Mesenchymal stem cell (in vitro differentiated cells and primary cell): ENCODE data around the gene MAPK1.
"Not testable (repeated sequence)": the region's sequence is repeated elsewhere in the genome, so short reads cannot be mapped to it uniquely, and the experiment has no call there.

Experiments used
- DNase-seq: peaks from one replicate; pipeline ENCODE4 v3.0.0-alpha.2; 2013
- H2AFZ ChIP-seq: one replicate; pipeline ENCODE4 v1.6.1; 2013; ENCODE audit warnings: low read depth, mild to moderate bottlenecking, control low read depth, inconsistent platforms, low read length, moderate library complexity
- H2AK5ac ChIP-seq: 2 replicates; pipeline ENCODE4 v1.6.1; 2013; ENCODE audit warnings: low read length, moderate library complexity, mild to moderate bottlenecking, inconsistent platforms; ENCODE audit not compliant: severe bottlenecking
- H2BK120ac ChIP-seq: one replicate; pipeline ENCODE4 v1.6.1; 2013; ENCODE audit warnings: low read depth, mild to moderate bottlenecking, inconsistent platforms, low read length, moderate library complexity
- H2BK12ac ChIP-seq, 2 experiments: one replicate each; pipeline ENCODE4 v1.6.1; 2013; ENCODE audit warnings: inconsistent platforms in 2 of 2, low read length in 2 of 2, mild to moderate bottlenecking in 2 of 2, moderate library complexity in 2 of 2, control low read depth in 1 of 2
- H2BK15ac ChIP-seq: one replicate; pipeline ENCODE4 v1.6.1; 2013; ENCODE audit warnings: mild to moderate bottlenecking, low read depth, inconsistent platforms; ENCODE audit not compliant: poor library complexity, severe bottlenecking
- H2BK5ac ChIP-seq: 2 replicates; pipeline ENCODE4 v1.6.1; 2013; ENCODE audit warnings: low read depth, mild to moderate bottlenecking, low read length, control low read depth, inconsistent platforms; ENCODE audit not compliant: poor library complexity, severe bottlenecking
- H3K14ac ChIP-seq, 2 experiments: one replicate each; pipeline ENCODE4 v1.6.1; 2013; ENCODE audit warnings: inconsistent platforms in 2 of 2, low read length in 2 of 2, control low read depth in 1 of 2, mild to moderate bottlenecking in 1 of 2, moderate library complexity in 1 of 2
- H3K18ac ChIP-seq, 2 experiments: one replicate each; pipeline ENCODE4 v1.6.1; 2013; ENCODE audit warnings: inconsistent platforms in 2 of 2, low read length in 2 of 2, control low read depth in 1 of 2, low read depth in 1 of 2, mild to moderate bottlenecking in 1 of 2
- H3K23ac ChIP-seq, 2 experiments: one replicate each; pipeline ENCODE4 v1.6.1; 2013; ENCODE audit warnings: inconsistent platforms in 2 of 2, low read length in 2 of 2, mild to moderate bottlenecking in 2 of 2, moderate library complexity in 2 of 2, control low read depth in 1 of 2
- H3K27ac ChIP-seq: 2 replicates; pipeline ENCODE4 v1.5.1; 2013; ENCODE audit warnings: mild to moderate bottlenecking, moderate library complexity, low read length, control low read depth, inconsistent platforms; ENCODE audit not compliant: poor library complexity, severe bottlenecking
- H3K27me3 ChIP-seq, 2 experiments: 2 replicates each; pipeline versions ENCODE4 v1.6.1 to v1.7.0; 2013; ENCODE audit warnings: low read length in 2 of 2, mild to moderate bottlenecking in 2 of 2, moderate library complexity in 2 of 2, control low read depth in 1 of 2, inconsistent platforms in 1 of 2; ENCODE audit not compliant: control insufficient read depth in 1 of 2, insufficient read depth in 1 of 2
- H3K36me3 ChIP-seq, 2 experiments: 2 replicates each; pipeline versions ENCODE4 v1.6.1 to v1.7.0; 2013; ENCODE audit warnings: low read length in 2 of 2, control low read depth in 1 of 2, inconsistent platforms in 1 of 2, low read depth in 1 of 2, mild to moderate bottlenecking in 1 of 2; ENCODE audit not compliant: insufficient read depth in 2 of 2, control insufficient read depth in 1 of 2
- H3K4ac ChIP-seq, 2 experiments: one replicate each; pipeline ENCODE4 v1.6.1; 2013; ENCODE audit warnings: inconsistent platforms in 2 of 2, low read length in 2 of 2, mild to moderate bottlenecking in 2 of 2, moderate library complexity in 2 of 2, control low read depth in 1 of 2, low read depth in 1 of 2
- H3K4me1 ChIP-seq: 2 replicates; pipeline ENCODE4 v1.6.1; 2013; ENCODE audit warnings: low read depth, low read length, control low read depth; ENCODE audit not compliant: control insufficient read depth, insufficient read depth
- H3K4me2 ChIP-seq: 2 replicates; pipeline ENCODE4 v1.6.1; 2013; ENCODE audit warnings: low read length, mild to moderate bottlenecking, inconsistent platforms; ENCODE audit not compliant: poor library complexity, severe bottlenecking
- H3K4me3 ChIP-seq, 2 experiments: 2 replicates each; pipeline versions ENCODE4 v1.5.1 to v1.7.0; 2013; ENCODE audit warnings: low read length in 2 of 2, mild to moderate bottlenecking in 2 of 2, control low read depth in 1 of 2, low read depth in 1 of 2; ENCODE audit not compliant: insufficient read depth in 1 of 2
- H3K79me1 ChIP-seq: replicated peaks from 2 replicates; pipeline ENCODE4 v1.6.1; 2013; ENCODE audit warnings: mild to moderate bottlenecking, control low read depth, low read length, inconsistent platforms; ENCODE audit not compliant: poor library complexity, severe bottlenecking
- H3K9ac ChIP-seq: 2 replicates; pipeline ENCODE4 v1.7.0; 2013; ENCODE audit warnings: mild to moderate bottlenecking, low read length, moderate library complexity
- H3K9me3 ChIP-seq: 2 replicates; pipeline ENCODE4 v1.7.0; 2013; ENCODE audit warnings: mild to moderate bottlenecking, low read length; ENCODE audit not compliant: control insufficient read depth
- H4K8ac ChIP-seq: one replicate; pipeline ENCODE4 v1.6.1; 2013; ENCODE audit warnings: inconsistent platforms, mild to moderate bottlenecking, low read length, moderate library complexity
- H4K91ac ChIP-seq: one replicate; pipeline ENCODE4 v1.6.1; 2013; ENCODE audit warnings: mild to moderate bottlenecking, low read length, inconsistent platforms
- WGBS: methylation state at CpG from one replicate; pipeline ENCODE4 v1.1.7; 2013; ENCODE audit warnings: mixed read lengths; 5-methylcytosine and 5-hydroxymethylcytosine counted together

MAPK1 gene

DNA sequence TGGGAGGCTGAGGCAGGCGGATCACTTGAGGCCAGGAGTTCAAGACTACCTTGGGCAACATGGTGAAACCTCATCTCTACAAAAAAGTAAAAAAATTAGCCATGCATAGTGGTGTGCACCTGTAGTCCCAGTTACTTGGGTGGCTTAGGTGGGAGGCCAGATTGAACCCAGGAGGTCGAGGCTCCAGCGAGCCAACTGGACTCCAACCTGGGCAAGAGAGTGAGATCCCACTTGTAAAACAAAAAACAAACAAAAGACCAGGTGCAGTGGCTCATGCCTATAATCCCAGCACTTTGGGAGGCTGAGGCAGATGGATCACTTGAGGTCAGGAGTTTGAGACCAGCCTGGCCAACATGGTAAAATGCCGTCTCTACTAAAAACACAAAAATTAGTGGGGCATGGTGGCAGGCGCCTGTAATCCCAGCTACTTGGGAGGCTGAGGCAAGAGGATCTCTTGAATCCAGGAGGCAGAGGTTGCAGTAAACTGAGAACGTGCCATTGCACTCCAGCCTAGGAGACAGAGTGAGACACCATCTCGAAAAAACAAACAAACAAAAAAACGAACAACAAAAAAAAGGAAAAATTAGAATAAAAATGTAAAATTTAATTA, 46.7 kb upstream of the MAPK1 start:
- not testable (repeated sequence) for H4K8ac ChIP-seq, H3K9ac ChIP-seq, H2BK15ac ChIP-seq, H3K9me3 ChIP-seq, H2BK5ac ChIP-seq, H3K27me3 ChIP-seq, DNase-seq, H2AK5ac ChIP-seq, H3K23ac ChIP-seq, H2BK12ac ChIP-seq, H2AFZ ChIP-seq, H3K27ac ChIP-seq, H3K4me1 ChIP-seq, H3K4me3 ChIP-seq, H3K4ac ChIP-seq, H2BK120ac ChIP-seq, H3K79me1 ChIP-seq, H3K4me2 ChIP-seq, H3K18ac ChIP-seq, H3K14ac ChIP-seq, H3K36me3 ChIP-seq, H4K91ac ChIP-seq
- WGBS: 100% methylated on average over 5 of the region's 8 CpGs

GRCh38 chr22:21910367-21910766, 42.9 kb upstream of the MAPK1 start:
- not testable (repeated sequence) for H4K8ac ChIP-seq, H3K4me3 ChIP-seq, H3K27ac ChIP-seq, H2BK5ac ChIP-seq, H3K4ac ChIP-seq, H3K14ac ChIP-seq, H3K18ac ChIP-seq, H2AK5ac ChIP-seq, H3K79me1 ChIP-seq, H3K9me3 ChIP-seq, H2AFZ ChIP-seq, H3K27me3 ChIP-seq, H3K4me1 ChIP-seq, H2BK12ac ChIP-seq, H3K36me3 ChIP-seq, H2BK15ac ChIP-seq, H2BK120ac ChIP-seq, H3K23ac ChIP-seq, H4K91ac ChIP-seq, H3K9ac ChIP-seq, DNase-seq, H3K4me2 ChIP-seq
- WGBS: 86% methylated on average over 4 of the region's 4 CpGs

DNA sequence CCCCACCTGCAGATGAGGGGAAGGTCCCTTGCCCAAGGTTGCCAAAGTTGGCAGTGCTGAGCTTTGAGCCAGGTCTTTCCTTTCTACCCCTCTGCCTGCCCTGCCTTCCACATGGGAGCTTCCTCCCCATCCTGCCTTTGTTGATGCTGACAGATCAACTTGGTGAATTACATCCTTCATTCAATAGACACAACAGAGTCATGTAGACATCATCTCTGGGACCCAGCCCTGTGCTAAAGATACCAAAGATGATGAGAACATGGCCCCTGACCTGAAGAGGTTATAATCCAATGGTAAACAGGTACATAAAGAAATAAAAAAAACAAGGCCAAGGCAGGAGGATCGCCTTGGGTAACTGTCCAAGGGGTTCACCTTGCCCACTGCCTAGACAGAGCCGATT, 42.4 kb upstream of the MAPK1 start:
- H3K4ac ChIP-seq: no peak overlapping the region
- no peak overlapping the region for H2BK15ac ChIP-seq
- no peak overlapping the region for H2BK120ac ChIP-seq
- H3K27me3 ChIP-seq: no peaks in the 10 kb centered on the region
- 96% methylated on average over 2 of the region's 2 CpGs for WGBS
- H4K8ac ChIP-seq: no peak overlapping the region
- no peak overlapping the region for H3K18ac ChIP-seq
- H3K4me2 ChIP-seq: no peak overlapping the region
- no peak overlapping the region for H3K23ac ChIP-seq
- H2AFZ ChIP-seq: no peak overlapping the region
- no peaks in the 10 kb centered on the region for H3K4me1 ChIP-seq
- no peaks in the 10 kb centered on the region for H3K9me3 ChIP-seq
- H3K14ac ChIP-seq: no peak overlapping the region
- H3K4me3 ChIP-seq: no peak overlapping the region
- no peak overlapping the region for H3K9ac ChIP-seq
- DNase-seq: no peak
- no peak overlapping the region for H2BK12ac ChIP-seq
- H2AK5ac ChIP-seq: no peak overlapping the region
- no peak overlapping the region for H4K91ac ChIP-seq
- H3K36me3 ChIP-seq: no peaks in the 10 kb centered on the region
- H3K79me1 ChIP-seq: no peaks in the 10 kb centered on the region
- no peak overlapping the region for H2BK5ac ChIP-seq
- no peak overlapping the region for H3K27ac ChIP-seq

DNA sequence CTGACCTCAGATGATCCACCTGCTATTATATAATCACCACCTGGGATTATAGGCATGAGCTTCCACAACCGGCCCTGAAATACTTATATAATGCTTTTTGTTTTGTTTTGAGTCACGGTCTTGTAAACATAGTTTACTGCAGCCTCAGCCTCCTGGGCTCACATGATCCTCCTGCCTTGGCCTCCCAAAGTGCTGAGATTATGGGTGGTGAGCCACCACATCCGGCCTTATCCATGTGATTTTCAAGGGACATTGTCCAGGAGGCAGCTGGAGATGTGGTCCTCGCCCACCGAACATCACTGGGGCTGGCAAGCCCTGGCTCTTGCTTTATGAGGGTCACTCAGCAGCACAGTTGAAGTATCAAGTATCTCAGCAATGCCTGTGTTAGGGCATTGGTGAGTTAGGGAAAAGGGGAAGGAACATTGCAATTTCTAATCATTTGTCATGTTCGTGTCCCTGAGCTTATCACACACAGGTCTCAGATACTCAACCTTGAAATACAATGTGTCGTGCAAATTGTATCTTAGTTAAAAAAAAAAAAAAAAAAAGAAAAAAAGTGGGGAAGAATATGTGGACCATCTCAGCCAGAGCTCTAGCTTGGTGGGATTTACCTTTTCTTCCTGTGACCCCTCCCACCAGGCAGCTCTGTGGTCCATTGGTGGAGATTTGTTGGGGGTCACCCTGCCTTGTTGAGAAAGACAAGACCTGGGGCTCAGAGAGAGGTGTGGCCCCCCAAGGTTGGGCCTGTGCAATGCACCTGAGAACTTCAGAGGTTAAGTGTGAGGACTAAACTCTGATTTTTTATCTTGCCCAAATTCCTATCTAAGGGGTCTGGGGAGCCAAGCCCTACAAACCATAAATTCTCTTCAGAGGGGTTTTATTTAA, 40.4 kb upstream of the MAPK1 start:
- Histone ChIP-seq H3K4me1 (peaks cover 2% of the 10 kb centered on the region), H3K4me3 (no peak overlapping the region), H3K23ac (no peak overlapping the region), H2BK120ac (no peak overlapping the region), H3K9me3 (no peaks in the 10 kb centered on the region), H2BK12ac (no peak overlapping the region), H3K4ac (no peak overlapping the region), H3K4me2 (no peak overlapping the region), H2AK5ac (no peak overlapping the region), H2BK15ac (no peak overlapping the region), H3K14ac (no peak overlapping the region), H3K79me1 (no peaks in the 10 kb centered on the region), H3K9ac (no peak overlapping the region), H2AFZ (no peak overlapping the region), H4K8ac (no peak overlapping the region), H2BK5ac (no peak overlapping the region), H3K27ac (no peak overlapping the region), H3K18ac (no peak overlapping the region), H4K91ac (no peak overlapping the region), H3K27me3 (no peaks in the 10 kb centered on the region), H3K36me3 (no peaks in the 10 kb centered on the region)
- DNase-seq: no peak
- 94% methylated on average over 5 of the region's 7 CpGs for WGBS
